C4-2B (cell line): ENCODE measurements around the gene HYKK.

Source experiments
- ZFX ChIP-seq: fragments of 450-650 bp; IDR thresholded peaks from 2 replicates; pipeline ENCODE4 v1.6.1; 2017
- TF ChIP-seq, protein P1 (sequence below): fragments of 450-650 bp; conservative IDR thresholded peaks from 2 replicates; pipeline ENCODE4 v1.5.1; 2017; ENCODE audit warnings: mild to moderate bottlenecking

DNA sequence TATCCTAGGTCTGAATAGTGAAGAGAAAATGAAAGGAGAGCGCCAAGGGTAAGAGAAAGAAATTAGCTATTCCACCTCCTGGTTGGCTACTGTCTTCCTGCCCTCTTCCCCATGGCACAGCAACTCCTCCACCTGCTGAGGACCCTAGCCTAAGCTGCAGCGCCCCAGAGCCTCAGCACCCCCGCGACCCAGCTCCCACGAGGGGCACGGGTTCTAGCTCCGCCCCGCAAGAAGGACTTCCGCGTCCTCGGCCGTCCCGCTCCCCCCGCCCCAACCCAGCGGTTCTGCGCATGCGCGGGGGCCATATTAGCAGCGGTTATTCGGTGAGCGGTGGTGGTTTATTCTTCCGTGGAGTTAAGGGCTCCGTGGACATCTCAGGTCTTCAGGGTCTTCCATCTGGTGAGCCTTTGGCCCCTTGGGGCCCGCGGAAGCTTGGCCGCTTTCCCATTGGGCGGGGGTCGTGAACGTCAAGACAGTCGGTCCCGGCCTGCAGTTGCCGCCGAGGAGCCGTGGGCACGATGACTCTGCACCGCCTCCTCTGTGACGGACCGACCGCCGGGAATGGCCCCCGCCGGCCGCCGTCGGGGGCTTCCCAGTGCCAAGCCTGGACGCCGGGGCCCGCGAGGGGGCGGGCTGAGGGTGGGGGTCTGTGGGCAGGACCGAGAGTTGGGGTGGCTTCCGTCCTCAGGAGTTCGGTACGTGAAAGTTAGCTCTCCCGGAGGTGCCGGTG is 32.9 kb downstream of the HYKK start, which contains the start of gene PSMA4:
- TF ChIP-seq, protein P1, sequence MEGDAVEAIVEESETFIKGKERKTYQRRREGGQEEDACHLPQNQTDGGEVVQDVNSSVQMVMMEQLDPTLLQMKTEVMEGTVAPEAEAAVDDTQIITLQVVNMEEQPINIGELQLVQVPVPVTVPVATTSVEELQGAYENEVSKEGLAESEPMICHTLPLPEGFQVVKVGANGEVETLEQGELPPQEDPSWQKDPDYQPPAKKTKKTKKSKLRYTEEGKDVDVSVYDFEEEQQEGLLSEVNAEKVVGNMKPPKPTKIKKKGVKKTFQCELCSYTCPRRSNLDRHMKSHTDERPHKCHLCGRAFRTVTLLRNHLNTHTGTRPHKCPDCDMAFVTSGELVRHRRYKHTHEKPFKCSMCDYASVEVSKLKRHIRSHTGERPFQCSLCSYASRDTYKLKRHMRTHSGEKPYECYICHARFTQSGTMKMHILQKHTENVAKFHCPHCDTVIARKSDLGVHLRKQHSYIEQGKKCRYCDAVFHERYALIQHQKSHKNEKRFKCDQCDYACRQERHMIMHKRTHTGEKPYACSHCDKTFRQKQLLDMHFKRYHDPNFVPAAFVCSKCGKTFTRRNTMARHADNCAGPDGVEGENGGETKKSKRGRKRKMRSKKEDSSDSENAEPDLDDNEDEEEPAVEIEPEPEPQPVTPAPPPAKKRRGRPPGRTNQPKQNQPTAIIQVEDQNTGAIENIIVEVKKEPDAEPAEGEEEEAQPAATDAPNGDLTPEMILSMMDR: no peak
- TF ChIP-seq ZFX: peak; percentile 51
